HCT116 (cell line): ENCODE measurements around the gene HOXA7. TPM values are rescaled to one million over a fixed set of nuclear protein-coding genes. Genes with fewer than 3 reads are reported as not detected.

Experiments used
- ATAC-seq: fragments of 200-7000 bp; cut with Tn5 transposase; 2 replicates; pipeline ENCODE4 v1.9.1; 2020; ENCODE audit warnings: mild to moderate bottlenecking, moderate library complexity
- BruUV-seq: library from RNA; stranded (reverse); fragments of 400-500 nt; replicated peaks from 2 replicates; lab custom pipeline; 2021; lab: Mats Ljungman, UMichigan
- CTCF ChIA-PET: fragments of 300-600 bp; sonication (Branson Sonifier 250); formaldehyde crosslinking; loops from one replicate; lab custom pipeline; 2021; ENCODE audit warnings: antibody characterized with exemption; lab: Charles Lee
- POLR2A ChIA-PET: fragments of 300-600, 350-600 bp; sonication (Branson Sonifier 250); formaldehyde crosslinking; loops from one replicate; lab custom pipeline; 2021; ENCODE audit warnings: antibody characterized with exemption; lab: Charles Lee
- RAD21 ChIA-PET, 2 experiments: fragments of 300-600 bp; sonication (Branson Sonifier 250); formaldehyde crosslinking; loops; one replicate each; lab custom pipeline; 2023; ENCODE audit warnings: low total read pairs in 2 of 2; ENCODE audit not compliant: uncharacterized antibody in 2 of 2, unreplicated experiment in 2 of 2, low non-redundant PET in 1 of 2; lab: Charles Lee
- DNase-seq: peaks from one replicate; pipeline ENCODE4 v3.0.0-alpha.2; 2010; ENCODE audit warnings: low read depth, low spot score
- H2AFZ ChIP-seq: fragments of 200-600 bp; shearing (Covaris generic), sonication (generic); 2 replicates; pipeline ENCODE4 v1.6.1; 2017; ENCODE audit warnings: low read depth, mixed run types, mixed read lengths, antibody characterized with exemption, low read length; ENCODE audit not compliant: poor library complexity, severe bottlenecking
- H3K27ac ChIP-seq: 2 replicates; pipeline ENCODE4 v1.5.1; 2012; ENCODE audit warnings: low read depth, low read length
- H3K27me3 ChIP-seq: fragments of 200-600 bp; sonication (generic); 2 replicates; pipeline ENCODE4 v1.6.1; 2016; ENCODE audit warnings: mixed run types, low read length, mixed read lengths; ENCODE audit not compliant: insufficient read depth
- H3K36me3 ChIP-seq, 2 experiments: fragments of 200-500 bp in 1 of 2; fragments of 200-600 bp in 1 of 2; sonication (Bioruptor generic) in 1 of 2; sonication (generic) in 1 of 2; 2 replicates each; pipeline versions ENCODE4 v1.5.1 to v1.6.1; 2014 to 2016; ENCODE audit warnings: low read length in 2 of 2, inconsistent platforms in 1 of 2, mixed read lengths in 1 of 2, mixed run types in 1 of 2; ENCODE audit not compliant: insufficient read depth in 2 of 2, control insufficient read depth in 1 of 2
- H3K4me1 ChIP-seq, 2 experiments: fragments of 200-600 bp in 1 of 2; sonication (generic) in 1 of 2; 2 replicates each; pipeline versions ENCODE4 v1.5.1 to v1.6.1; 2012 to 2017; ENCODE audit warnings: low read length in 2 of 2, inconsistent platforms in 1 of 2, mild to moderate bottlenecking in 1 of 2, mixed read lengths in 1 of 2, mixed run types in 1 of 2, moderate library complexity in 1 of 2; ENCODE audit not compliant: insufficient read depth in 2 of 2, control insufficient read depth in 1 of 2
- H3K4me2 ChIP-seq: fragments of 200-600 bp; sonication (generic); 2 replicates; pipeline ENCODE4 v1.6.1; 2017; ENCODE audit warnings: mixed run types, low read length, mixed read lengths
- H3K4me3 ChIP-seq, 2 experiments: fragments of 200-600 bp in 1 of 2; sonication (generic) in 1 of 2; replicated peaks in 1 of 2; 2 replicates each; pipeline ENCODE4 v1.5.1; 2011 to 2016; ENCODE audit warnings: low read length in 2 of 2, control low read depth in 1 of 2, low read depth in 1 of 2, mild to moderate bottlenecking in 1 of 2, mixed read lengths in 1 of 2, mixed run types in 1 of 2
- H3K79me2 ChIP-seq: fragments of 200-600 bp; sonication (generic); 2 replicates; pipeline ENCODE4 v1.6.1; 2017; ENCODE audit warnings: mild to moderate bottlenecking, mixed run types, low read length, moderate library complexity, mixed read lengths; ENCODE audit not compliant: insufficient read depth
- H3K9ac ChIP-seq: fragments of 200-600 bp; sonication (generic); 2 replicates; pipeline ENCODE4 v1.6.1; 2016; ENCODE audit warnings: low read length, mixed read lengths
- H3K9me2 ChIP-seq: fragments of 200-600 bp; sonication (generic), shearing (Covaris generic); 2 replicates; pipeline ENCODE4 v1.6.1; 2017; ENCODE audit warnings: mixed run types, mild to moderate bottlenecking, moderate library complexity; ENCODE audit not compliant: insufficient read depth
- H3K9me3 ChIP-seq, 2 experiments: fragments of 200-500 bp in 1 of 2; fragments of 200-600 bp in 1 of 2; sonication (Bioruptor generic) in 1 of 2; sonication (generic) in 1 of 2; 2 replicates each; pipeline ENCODE4 v1.6.1; 2014 to 2017; ENCODE audit warnings: low read length in 2 of 2, mixed read lengths in 2 of 2, inconsistent platforms in 1 of 2, low read depth in 1 of 2, mild to moderate bottlenecking in 1 of 2, mixed run types in 1 of 2, moderate library complexity in 1 of 2; ENCODE audit not compliant: control insufficient read depth in 1 of 2, insufficient read depth in 1 of 2
- H4K20me1 ChIP-seq: fragments of 200-600 bp; sonication (generic), shearing (Covaris generic); 2 replicates; pipeline ENCODE4 v1.6.1; 2017; ENCODE audit warnings: mixed run types, mild to moderate bottlenecking, moderate library complexity; ENCODE audit not compliant: insufficient read depth
- CBX3 ChIP-seq: IDR thresholded peaks from 2 replicates; pipeline ENCODE4 v1.6.1; 2012; ENCODE audit warnings: low read depth
- CEBPB ChIP-seq: IDR thresholded peaks from 2 replicates; pipeline ENCODE4 v1.6.1; 2012; ENCODE audit warnings: low read depth
- EGR1 ChIP-seq: IDR thresholded peaks from 2 replicates; pipeline ENCODE4 v1.6.1; 2012; ENCODE audit warnings: low read depth
- ELF1 ChIP-seq: IDR thresholded peaks from 2 replicates; pipeline ENCODE4 v1.6.1; 2012; ENCODE audit warnings: low read depth, borderline replicate concordance
- EZH2 ChIP-seq: fragments of 200-600 bp; sonication (generic); IDR thresholded peaks from 2 replicates; pipeline ENCODE4 v1.6.1; 2017; ENCODE audit warnings: antibody characterized with exemption, mixed run types
- EZH2phosphoT487 ChIP-seq: fragments of 200-600 bp; IDR thresholded peaks from 2 replicates; pipeline ENCODE4 v1.6.1; 2018; ENCODE audit warnings: antibody characterized with exemption, borderline replicate concordance
- FOSL1 ChIP-seq: IDR thresholded peaks from 2 replicates; pipeline ENCODE4 v1.6.1; 2012; ENCODE audit warnings: low read depth
- JUND ChIP-seq: IDR thresholded peaks from 2 replicates; pipeline ENCODE4 v1.6.1; 2012
- POLR2A ChIP-seq: IDR thresholded peaks from 2 replicates; pipeline ENCODE4 v1.7.0; 2011; ENCODE audit warnings: borderline replicate concordance; ENCODE audit not compliant: insufficient read depth, insufficient read length; ENCODE audit errors: extremely low read depth
- RAD21 ChIP-seq: IDR thresholded peaks from 2 replicates; pipeline ENCODE4 v1.6.1; 2012; ENCODE audit warnings: low read depth, mild to moderate bottlenecking
- TCF7L2 ChIP-seq: IDR thresholded peaks from 2 replicates; pipeline ENCODE4 v1.7.0; 2011; ENCODE audit warnings: borderline replicate concordance, inconsistent platforms; ENCODE audit not compliant: insufficient read depth, insufficient read length; ENCODE audit errors: extremely low read depth
- ZFX ChIP-seq: fragments of 450-650 bp; IDR thresholded peaks from 2 replicates; pipeline ENCODE4 v1.6.1; 2017
- intact Hi-C: fragments of 100-400 bp; cut with micrococcal nuclease; formaldehyde crosslinking; loops from 2 replicates; pipeline ENCODE4 v1.10.0; 2022
- total RNA-seq: library from RNA; stranded (reverse); gene quantifications from one replicate; pipeline ENCODE4 v1.2.1, GENCODE V29; 2021; ENCODE audit not compliant: unreplicated experiment
- TF ChIP-seq, protein P1 (sequence below): IDR thresholded peaks from 2 replicates; pipeline ENCODE4 v1.6.1; 2012; ENCODE audit warnings: low read depth
- TF ChIP-seq, protein P2 (sequence below): IDR thresholded peaks from 2 replicates; pipeline ENCODE4 v1.6.1; 2011; ENCODE audit warnings: mild to moderate bottlenecking, low read length, moderate library complexity; ENCODE audit not compliant: insufficient replicate concordance; ENCODE audit errors: extremely low read depth
- TF ChIP-seq, protein P3 (sequence below): IDR thresholded peaks from 2 replicates; pipeline ENCODE4 v1.6.1; 2012
- TF ChIP-seq, protein P4 (sequence below): IDR thresholded peaks from 2 replicates; pipeline ENCODE4 v1.6.1; 2012

HOXA7 gene
- total RNA-seq, 1 experiment from 2014 or later: 15.0 TPM

DNA sequence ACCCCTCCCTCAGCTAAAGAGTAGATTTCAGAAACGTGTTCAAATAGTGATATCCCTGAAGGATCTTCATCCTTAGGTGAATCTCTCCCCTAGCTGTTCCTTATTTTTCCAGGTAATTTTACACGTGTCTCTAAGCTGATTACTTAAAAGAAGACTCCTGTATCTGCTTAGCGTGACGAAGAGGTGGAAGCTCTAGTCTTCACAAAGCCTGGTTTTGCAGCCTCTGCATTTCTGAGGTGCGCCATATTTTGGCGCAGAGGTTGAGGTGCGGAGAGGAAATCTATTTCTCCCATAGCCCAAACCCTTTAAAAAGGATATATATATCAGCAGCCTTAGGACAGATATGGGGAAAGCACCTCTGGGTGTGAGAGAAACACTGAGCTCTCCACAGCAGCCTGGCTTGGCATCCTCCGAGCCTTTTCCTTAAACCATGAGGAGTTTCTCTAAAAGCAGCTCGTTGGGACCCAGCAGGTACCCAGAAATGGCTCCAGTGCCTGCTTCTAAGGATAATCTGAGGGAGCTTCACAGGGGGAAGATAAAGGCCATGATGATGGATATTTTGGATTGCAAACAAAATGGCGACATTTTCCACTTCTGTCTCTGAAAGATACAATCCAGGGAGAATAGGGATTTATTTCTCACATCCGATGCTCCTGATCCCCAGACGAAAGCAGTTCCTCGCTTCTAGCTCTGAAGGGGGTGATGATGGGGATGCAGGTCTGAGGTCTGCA, 51.0 kb downstream of the HOXA7 start:
- Histone ChIP-seq H3K27me3 (no peaks in the 10 kb centered on the region), H3K4me3 (no peak overlapping the region)
- no peak for ATAC-seq
- POLR2A ChIA-PET: interaction anchor here (0.9 kb wide), 1 partner anchor 10 kb away, joined by 3 read pairs; no protein-coding TSS in a partner anchor
- TF ChIP-seq RAD21: no peak
- no peak for TF ChIP-seq CBX3
- TF ChIP-seq TCF7L2: no peak
- no peak for TF ChIP-seq EZH2
- TF ChIP-seq, protein P1, sequence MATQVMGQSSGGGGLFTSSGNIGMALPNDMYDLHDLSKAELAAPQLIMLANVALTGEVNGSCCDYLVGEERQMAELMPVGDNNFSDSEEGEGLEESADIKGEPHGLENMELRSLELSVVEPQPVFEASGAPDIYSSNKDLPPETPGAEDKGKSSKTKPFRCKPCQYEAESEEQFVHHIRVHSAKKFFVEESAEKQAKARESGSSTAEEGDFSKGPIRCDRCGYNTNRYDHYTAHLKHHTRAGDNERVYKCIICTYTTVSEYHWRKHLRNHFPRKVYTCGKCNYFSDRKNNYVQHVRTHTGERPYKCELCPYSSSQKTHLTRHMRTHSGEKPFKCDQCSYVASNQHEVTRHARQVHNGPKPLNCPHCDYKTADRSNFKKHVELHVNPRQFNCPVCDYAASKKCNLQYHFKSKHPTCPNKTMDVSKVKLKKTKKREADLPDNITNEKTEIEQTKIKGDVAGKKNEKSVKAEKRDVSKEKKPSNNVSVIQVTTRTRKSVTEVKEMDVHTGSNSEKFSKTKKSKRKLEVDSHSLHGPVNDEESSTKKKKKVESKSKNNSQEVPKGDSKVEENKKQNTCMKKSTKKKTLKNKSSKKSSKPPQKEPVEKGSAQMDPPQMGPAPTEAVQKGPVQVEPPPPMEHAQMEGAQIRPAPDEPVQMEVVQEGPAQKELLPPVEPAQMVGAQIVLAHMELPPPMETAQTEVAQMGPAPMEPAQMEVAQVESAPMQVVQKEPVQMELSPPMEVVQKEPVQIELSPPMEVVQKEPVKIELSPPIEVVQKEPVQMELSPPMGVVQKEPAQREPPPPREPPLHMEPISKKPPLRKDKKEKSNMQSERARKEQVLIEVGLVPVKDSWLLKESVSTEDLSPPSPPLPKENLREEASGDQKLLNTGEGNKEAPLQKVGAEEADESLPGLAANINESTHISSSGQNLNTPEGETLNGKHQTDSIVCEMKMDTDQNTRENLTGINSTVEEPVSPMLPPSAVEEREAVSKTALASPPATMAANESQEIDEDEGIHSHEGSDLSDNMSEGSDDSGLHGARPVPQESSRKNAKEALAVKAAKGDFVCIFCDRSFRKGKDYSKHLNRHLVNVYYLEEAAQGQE: no peak
- TF ChIP-seq, protein P2, sequence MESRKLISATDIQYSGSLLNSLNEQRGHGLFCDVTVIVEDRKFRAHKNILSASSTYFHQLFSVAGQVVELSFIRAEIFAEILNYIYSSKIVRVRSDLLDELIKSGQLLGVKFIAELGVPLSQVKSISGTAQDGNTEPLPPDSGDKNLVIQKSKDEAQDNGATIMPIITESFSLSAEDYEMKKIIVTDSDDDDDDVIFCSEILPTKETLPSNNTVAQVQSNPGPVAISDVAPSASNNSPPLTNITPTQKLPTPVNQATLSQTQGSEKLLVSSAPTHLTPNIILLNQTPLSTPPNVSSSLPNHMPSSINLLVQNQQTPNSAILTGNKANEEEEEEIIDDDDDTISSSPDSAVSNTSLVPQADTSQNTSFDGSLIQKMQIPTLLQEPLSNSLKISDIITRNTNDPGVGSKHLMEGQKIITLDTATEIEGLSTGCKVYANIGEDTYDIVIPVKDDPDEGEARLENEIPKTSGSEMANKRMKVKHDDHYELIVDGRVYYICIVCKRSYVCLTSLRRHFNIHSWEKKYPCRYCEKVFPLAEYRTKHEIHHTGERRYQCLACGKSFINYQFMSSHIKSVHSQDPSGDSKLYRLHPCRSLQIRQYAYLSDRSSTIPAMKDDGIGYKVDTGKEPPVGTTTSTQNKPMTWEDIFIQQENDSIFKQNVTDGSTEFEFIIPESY: no peak
- no peak for TF ChIP-seq ELF1
- no peak for TF ChIP-seq FOSL1
- no peak for TF ChIP-seq CEBPB
- TF ChIP-seq POLR2A: no peak
- TF ChIP-seq, protein P3, sequence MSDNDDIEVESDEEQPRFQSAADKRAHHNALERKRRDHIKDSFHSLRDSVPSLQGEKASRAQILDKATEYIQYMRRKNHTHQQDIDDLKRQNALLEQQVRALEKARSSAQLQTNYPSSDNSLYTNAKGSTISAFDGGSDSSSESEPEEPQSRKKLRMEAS: no peak
- TF ChIP-seq JUND: no peak
- TF ChIP-seq EZH2phosphoT487: no peak
- no peak for TF ChIP-seq EGR1
- TF ChIP-seq, protein P4, sequence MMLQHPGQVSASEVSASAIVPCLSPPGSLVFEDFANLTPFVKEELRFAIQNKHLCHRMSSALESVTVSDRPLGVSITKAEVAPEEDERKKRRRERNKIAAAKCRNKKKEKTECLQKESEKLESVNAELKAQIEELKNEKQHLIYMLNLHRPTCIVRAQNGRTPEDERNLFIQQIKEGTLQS: no peak
- TF ChIP-seq ZFX: no peak
- TF ChIP-seq, all 23 proteins: peak for 0
- Histone ChIP-seq H3K4me1 (peaks cover 0 to 1% of the 10 kb centered on the region in 2 experiments; a peak in 1 of 4 replicates), H3K9me2 (no peaks in the 10 kb centered on the region), H4K20me1 (no peaks in the 10 kb centered on the region), H3K27ac (no peak overlapping the region), H3K36me3 (no peaks in the 10 kb centered on the region), H3K9me3 (no peaks in the 10 kb centered on the region), H3K4me2 (no peak overlapping the region), H3K79me2 (no peaks in the 10 kb centered on the region), H3K9ac (no peak overlapping the region), H2AFZ (no peak overlapping the region)
- RAD21 ChIA-PET: interaction anchor here in 1 of 2 experiments (0.7 kb wide), 1 partner anchor 696 kb away, joined by 3 read pairs; no protein-coding TSS in a partner anchor
- CTCF ChIA-PET: no interaction called here
- no peak for DNase-seq
- BruUV-seq: no TSS peak
- intact Hi-C loops: no loop called here
